GM19328 (cell line): ENCODE data around the gene DCAF6.

ENCODE experiments used
- ATAC-seq: cut with Tn5 transposase; IDR thresholded peaks from one replicate; pipeline ENCODE4 v1.9.1; 2021; ENCODE audit warnings: mild to moderate bottlenecking, moderate library complexity; ENCODE audit not compliant: unreplicated experiment

The DCAF6 gene

DNA sequence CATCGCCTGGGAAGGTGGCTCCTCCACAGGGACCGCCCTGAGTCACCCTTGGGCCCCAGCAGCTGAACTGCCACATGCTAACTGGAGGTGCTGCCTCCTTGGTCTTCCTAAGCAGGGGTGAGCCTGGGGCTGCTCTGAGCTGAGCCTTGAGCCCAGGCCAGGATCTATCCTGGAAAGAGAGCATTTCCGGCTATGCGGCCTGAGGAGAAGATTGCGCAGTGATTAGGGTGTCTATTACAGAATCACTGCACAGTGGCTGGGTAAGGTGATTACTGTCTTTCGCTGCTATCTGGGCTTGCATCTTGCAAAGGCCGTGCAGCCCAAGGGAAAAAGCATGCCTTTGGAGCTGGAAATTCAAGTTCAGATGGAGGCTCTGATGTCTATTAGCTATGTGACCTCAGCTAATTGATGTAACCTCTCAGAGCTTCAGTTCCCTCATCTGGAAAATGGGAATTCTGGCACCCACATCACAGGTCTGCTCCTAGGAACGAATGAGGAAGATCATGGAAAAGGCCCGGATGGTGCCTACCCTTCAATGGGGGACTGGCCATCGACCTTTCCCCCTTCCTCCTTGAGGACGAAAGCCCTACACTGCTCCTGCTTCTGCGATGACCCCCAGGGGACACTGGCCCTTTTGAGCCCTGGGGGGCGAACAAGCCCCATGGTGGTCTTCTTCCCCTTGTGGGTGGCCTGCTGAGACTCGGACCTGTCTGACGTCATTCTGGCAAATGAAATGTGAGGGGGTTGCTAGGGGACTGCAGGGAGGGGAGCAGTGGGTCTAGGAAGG lies 162.2 kb downstream of the DCAF6 start:
- no peak for ATAC-seq

GRCh38 chr1:168099337-168099801 lies 162.9 kb downstream of the DCAF6 start:
- no peak for ATAC-seq

DNA sequence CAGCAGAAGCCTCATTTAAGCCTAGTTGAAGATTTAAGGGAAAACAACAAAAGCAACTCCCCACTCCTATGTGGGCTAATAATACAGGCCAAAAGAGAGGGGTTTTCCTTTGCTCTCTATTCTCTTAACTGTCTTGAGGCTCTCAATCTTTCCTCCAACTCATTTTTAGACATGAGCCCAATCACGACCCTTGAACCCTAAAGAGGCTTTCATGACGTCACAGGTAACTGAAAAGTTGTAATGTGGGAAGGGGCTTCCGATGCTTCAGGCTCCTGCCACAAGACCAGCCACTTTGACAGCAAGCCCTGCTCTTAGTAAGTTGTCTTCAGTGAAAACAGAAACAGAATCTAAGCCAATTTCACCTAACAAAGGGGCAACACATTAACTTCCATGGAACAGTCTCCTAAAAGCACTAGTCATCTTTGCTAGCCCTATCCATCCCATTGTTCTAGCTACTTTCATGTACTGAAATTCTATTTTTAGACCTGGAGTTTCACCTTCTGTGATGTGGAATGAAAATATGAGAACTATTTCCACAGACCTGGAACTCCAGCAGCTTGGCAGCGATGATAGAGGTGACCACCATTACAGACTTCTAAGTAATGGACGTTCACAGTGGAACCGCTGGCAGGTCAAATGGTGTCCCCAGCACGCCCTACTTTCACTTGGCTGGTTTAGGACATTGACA lies 164.0 kb downstream of the DCAF6 start:
- ATAC-seq: no peak

- ATAC-seq: no peak
Observed at GRCh38 chr1:168101336-168101735, 164.9 kb downstream of the DCAF6 start.

- no peak for ATAC-seq
Observed at GRCh38 chr1:168102487-168102886, 166.0 kb downstream of the DCAF6 start.

GRCh38 chr1:168104535-168104934 lies 168.1 kb downstream of the DCAF6 start:
- no peak for ATAC-seq

- ATAC-seq: no peak
Observed at GRCh38 chr1:168105846-168106245, 169.4 kb downstream of the DCAF6 start.

DNA sequence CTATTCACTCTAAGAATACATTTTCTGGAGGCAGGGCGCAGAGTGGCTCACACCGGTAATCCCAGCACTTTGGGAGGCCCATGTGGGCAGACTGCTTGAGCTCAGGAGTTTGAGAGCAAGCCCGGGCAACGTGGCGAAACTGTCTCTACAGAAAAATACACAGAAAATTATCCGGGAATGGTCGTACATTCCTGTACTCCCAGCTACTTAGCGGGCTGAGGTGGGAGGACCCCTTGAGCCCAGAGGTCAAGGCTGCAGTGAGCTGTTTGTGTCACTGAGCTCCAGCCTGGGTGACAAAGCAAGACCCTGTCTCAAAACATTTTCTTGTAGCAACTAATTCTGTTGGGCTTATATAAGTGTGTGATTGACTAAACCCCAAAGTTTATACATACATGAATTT lies 169.8 kb downstream of the DCAF6 start:
- no peak for ATAC-seq

DNA sequence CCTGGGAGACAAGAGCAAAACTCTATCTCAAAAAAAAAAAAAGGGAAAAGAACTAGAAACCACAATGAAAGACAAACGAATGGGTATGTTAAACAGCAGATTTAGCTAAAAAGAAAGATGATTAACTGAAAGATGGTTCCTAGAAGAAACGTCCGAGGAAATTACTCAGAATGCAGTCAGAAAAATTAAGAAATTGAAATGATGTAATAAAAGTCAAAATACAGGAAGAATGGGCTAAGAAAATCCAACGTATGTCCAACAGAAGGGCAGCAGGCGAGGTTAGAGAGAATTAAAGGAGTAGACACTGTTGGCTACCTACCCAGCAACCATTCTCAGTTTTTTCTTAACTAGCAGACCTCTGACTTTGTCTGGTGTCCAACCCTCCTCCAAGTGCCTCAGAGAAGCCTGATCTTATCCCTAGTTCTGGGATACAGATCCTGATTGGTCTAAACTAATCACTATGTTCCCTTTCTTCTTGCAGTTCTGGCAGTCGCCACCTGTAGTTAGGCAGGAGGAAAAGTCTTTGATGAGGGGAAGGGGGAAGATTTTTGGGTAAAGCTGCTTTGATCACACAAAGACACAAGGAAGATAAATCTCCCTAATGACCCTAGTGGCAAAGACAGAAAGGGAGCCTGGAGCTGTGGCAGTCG lies 174.5 kb downstream of the DCAF6 start:
- ATAC-seq: no peak

DNA sequence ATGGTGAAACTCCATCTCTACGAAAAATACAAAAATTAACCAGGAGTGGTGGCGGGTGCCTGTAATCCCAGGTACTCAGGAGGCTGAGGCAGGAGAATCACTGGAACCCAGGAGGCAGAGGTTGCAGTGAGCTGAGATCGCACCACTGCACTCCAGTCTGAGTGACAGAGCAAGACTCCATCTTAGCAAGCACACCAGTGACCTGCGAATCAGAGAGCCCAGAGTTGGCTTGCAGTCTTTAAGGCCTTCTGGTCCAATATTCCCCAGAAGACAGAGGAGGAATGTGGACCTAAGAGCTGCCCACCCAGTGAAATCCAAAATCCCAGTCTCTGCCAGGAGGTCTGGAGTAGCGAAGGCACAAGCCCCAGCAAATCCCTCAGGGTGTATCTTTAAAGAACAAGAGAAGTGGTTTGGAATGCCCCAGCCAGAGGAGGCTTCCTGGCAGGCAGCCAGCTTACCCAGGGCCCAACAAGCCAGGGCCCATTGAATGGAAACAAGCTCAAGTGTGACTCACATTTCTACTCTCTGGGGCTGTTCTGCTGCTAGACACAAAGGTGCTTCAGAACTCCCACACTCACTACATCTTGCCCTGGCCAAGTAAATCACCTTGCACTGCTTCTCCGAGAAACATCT lies 176.3 kb downstream of the DCAF6 start:
- ATAC-seq: no peak

GRCh38 chr1:168114845-168115244 lies 178.4 kb downstream of the DCAF6 start:
- ATAC-seq: no peak

- ATAC-seq: no peak
Observed at GRCh38 chr1:168116327-168116799, 179.9 kb downstream of the DCAF6 start.

DNA sequence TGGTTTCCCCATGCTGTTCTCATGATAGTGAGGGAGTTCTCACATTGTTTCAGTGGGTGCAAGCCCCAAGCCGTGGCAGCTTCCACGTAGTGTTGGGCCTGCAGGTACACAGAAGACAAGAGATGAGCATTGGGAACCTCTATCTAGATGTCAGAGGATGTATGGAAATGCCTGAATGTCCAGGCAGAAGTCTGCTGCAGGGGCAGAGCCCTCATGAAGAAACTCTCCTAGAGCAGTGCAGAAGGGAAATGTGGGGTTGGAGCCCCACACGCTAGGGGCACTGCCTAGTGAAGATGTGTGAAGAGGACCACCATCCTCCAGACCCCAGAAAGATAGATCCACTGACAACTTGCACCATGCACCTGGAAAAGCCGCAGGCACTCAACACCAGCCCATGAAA lies 183.3 kb downstream of the DCAF6 start:
- no peak for ATAC-seq

DNA sequence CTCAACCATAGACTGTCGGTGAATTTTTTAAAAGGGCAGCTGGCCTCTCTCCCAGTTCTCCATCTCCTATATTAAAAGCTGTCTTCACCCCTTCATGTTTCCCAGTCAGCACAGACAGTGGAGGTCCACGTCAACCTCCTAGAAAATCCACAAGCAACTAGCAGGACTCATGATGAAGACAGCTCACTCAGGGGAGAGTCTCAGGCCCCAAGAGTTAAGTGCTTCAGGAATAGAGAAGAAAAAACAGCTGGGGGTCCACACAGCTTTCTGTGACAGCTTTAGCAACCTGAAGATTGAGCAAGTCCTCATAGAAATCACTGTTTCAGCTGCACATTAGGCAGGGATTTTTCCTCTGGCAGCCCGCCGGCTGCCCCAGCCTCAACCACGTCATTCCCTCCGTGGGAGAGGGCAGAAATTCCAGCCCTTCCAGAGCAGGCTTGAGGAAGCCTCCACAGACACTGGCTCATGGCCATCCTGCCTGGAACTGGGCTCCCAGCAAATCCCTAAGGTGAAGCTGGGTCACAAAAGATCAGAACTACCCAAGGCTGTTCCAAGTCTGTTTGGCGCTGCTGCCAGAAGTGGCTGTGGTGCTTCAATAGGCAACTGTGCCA lies 185.0 kb downstream of the DCAF6 start:
- ATAC-seq: no peak

- ATAC-seq: no peak
Observed at GRCh38 chr1:168125051-168125450, 188.6 kb downstream of the DCAF6 start.
